Gastroesophageal sphincter (tissue), 3 donors: ENCODE data around the gene ABHD5.

Source experiments
- POLR2A ChIP-seq, 2 donors: fragments of 450-650 bp; IDR thresholded peaks; one replicate each; pipeline ENCODE4 v1.6.1; 2017; ENCODE audit warnings: antibody characterized with exemption in 2 of 2, mild to moderate bottlenecking in 2 of 2, moderate library complexity in 1 of 2
- TF ChIP-seq, protein P1 (sequence below), 4 experiments: fragments of 200-600 bp in 2 of 4; fragments of 450-650 bp in 2 of 4; sonication (generic) in 1 of 4; IDR thresholded peaks; one replicate each; pipeline ENCODE4 v1.5.1; 2017 to 2019; ENCODE audit warnings: antibody characterized with exemption in 4 of 4, mild to moderate bottlenecking in 2 of 4, moderate library complexity in 2 of 4

DNA sequence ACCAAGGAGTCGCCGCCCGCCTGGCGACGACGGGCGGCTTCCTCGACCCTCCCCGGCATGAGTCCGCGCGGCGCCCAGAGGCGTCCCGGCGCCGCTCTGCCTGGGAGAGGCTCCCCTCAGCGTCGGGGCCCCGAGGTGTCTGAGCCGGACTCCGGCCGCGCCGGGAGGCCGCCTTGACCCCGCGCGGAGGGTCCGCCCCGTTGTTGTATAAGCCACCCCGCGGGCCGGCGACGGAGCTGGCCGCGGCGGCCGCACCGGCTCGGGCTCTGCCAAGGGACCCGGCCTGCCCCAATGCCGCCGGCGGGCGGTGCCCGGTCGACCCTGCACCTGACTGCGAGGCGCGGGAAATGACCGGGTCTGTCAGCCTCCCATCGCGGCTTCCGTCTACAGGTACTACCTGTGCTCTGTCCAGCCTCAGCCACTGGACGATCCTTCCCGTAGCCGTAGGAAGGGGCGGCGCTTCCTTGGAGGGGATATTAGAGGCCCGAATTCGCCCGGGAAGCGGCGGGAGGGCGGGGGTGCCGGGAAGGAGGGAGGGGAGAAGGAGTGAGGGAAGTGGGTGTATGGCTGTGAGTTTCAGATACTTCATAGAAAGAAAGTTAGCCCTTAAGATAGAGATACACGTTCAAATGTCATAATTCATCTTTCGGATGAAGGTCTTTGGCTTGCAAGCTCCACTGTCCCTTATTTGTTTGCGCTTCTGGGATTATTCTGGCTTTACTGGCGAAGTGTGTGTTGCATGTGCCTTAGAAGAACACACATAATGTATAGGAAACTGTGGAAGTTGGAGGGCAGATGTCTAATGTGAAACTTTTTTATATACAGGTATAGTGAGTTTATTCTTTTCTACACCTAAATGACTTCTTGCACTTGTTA lies 620 bp downstream of the ABHD5 start:
- TF ChIP-seq, protein P1, sequence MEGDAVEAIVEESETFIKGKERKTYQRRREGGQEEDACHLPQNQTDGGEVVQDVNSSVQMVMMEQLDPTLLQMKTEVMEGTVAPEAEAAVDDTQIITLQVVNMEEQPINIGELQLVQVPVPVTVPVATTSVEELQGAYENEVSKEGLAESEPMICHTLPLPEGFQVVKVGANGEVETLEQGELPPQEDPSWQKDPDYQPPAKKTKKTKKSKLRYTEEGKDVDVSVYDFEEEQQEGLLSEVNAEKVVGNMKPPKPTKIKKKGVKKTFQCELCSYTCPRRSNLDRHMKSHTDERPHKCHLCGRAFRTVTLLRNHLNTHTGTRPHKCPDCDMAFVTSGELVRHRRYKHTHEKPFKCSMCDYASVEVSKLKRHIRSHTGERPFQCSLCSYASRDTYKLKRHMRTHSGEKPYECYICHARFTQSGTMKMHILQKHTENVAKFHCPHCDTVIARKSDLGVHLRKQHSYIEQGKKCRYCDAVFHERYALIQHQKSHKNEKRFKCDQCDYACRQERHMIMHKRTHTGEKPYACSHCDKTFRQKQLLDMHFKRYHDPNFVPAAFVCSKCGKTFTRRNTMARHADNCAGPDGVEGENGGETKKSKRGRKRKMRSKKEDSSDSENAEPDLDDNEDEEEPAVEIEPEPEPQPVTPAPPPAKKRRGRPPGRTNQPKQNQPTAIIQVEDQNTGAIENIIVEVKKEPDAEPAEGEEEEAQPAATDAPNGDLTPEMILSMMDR (IDR thresholded peaks at IDR 0.05) = no peak
- no peak for TF ChIP-seq POLR2A (IDR thresholded peaks at IDR 0.05)
